WTC11 (cell line): ENCODE measurements around the gene ZMYND11. TPM values are rescaled to one million over a fixed set of nuclear protein-coding genes. Genes with fewer than 3 reads are reported as not detected.

Experiments used
- ATAC-seq: fragments of 200-7000 bp; cut with Tn5 transposase; 2 replicates; pipeline ENCODE4 v1.10.0; 2021; ENCODE audit warnings: mild to moderate bottlenecking, moderate library complexity
- CTCF ChIA-PET: fragments of 300-600 bp; sonication (Branson Sonifier 250); formaldehyde crosslinking; loops from one replicate; lab custom pipeline; 2021; ENCODE audit warnings: antibody characterized with exemption; lab: Charles Lee
- POLR2A ChIA-PET: fragments of 350-600 bp; sonication (Branson Sonifier 250); formaldehyde crosslinking; loops from one replicate; lab custom pipeline; 2021; ENCODE audit warnings: antibody characterized with exemption; lab: Charles Lee
- DNase-seq: peaks from one replicate; pipeline ENCODE4 v3.0.0; 2021; ENCODE audit warnings: low spot score
- H3K27ac Mint-ChIP-seq: 2 replicates; pipeline ENCODE4 v1.8.0; 2021; ENCODE audit warnings: mixed read lengths
- H3K27me3 Mint-ChIP-seq: 2 replicates; pipeline ENCODE4 v1.8.0; 2021; ENCODE audit warnings: low read depth, mild to moderate bottlenecking, moderate library complexity, mixed read lengths
- H3K36me3 Mint-ChIP-seq: 2 replicates; pipeline ENCODE4 v1.8.0; 2021; ENCODE audit warnings: mixed read lengths
- H3K4me1 Mint-ChIP-seq: 2 replicates; pipeline ENCODE4 v1.8.0; 2022; ENCODE audit warnings: mixed read lengths
- H3K4me3 Mint-ChIP-seq: 2 replicates; pipeline ENCODE4 v1.8.0; 2021; ENCODE audit warnings: mild to moderate bottlenecking, moderate library complexity, mixed read lengths
- H3K9me3 Mint-ChIP-seq: 2 replicates; pipeline ENCODE4 v1.8.0; 2021; ENCODE audit warnings: mixed read lengths
- CTCF ChIP-seq: fragments of 200-600 bp; IDR thresholded peaks from 2 replicates; pipeline ENCODE4 v1.8.0; 2022; ENCODE audit warnings: antibody characterized with exemption
- ELF4 ChIP-seq: sonication (generic); formaldehyde crosslinking; IDR thresholded peaks from 2 replicates; pipeline ENCODE4 v1.8.1; 2022; ENCODE audit warnings: low read depth, mild to moderate bottlenecking, moderate library complexity, missing genetic modification reagents
- GTF2I ChIP-seq: fragments of 250-450 bp; sonication (Bioruptor Pico); conservative IDR thresholded peaks from 2 replicates; pipeline ENCODE4 v1.4.0; 2021; ENCODE audit warnings: mild to moderate bottlenecking
- JAZF1 ChIP-seq: fragments of 250-450 bp; sonication (Bioruptor Pico); IDR thresholded peaks from 2 replicates; pipeline ENCODE4 v1.9.0; 2021; ENCODE audit warnings: moderate library complexity, mild to moderate bottlenecking, inconsistent platforms
- MAX ChIP-seq: sonication (generic); formaldehyde crosslinking; IDR thresholded peaks from 2 replicates; pipeline ENCODE4 v1.8.0; 2022; ENCODE audit warnings: mild to moderate bottlenecking, missing genetic modification reagents
- MXD4 ChIP-seq: fragments of 250-450 bp; sonication (Bioruptor Pico); IDR thresholded peaks from 2 replicates; pipeline ENCODE4 v1.8.0; 2021; ENCODE audit warnings: mild to moderate bottlenecking, moderate library complexity, borderline replicate concordance
- NFYB ChIP-seq: sonication (generic); formaldehyde crosslinking; conservative IDR thresholded peaks from 2 replicates; pipeline ENCODE4 v1.8.0; 2022; ENCODE audit warnings: low read depth, missing genetic modification reagents
- SMAD3 ChIP-seq: sonication (generic); formaldehyde crosslinking; IDR thresholded peaks from 2 replicates; pipeline ENCODE4 v1.8.0; 2022; ENCODE audit warnings: missing genetic modification reagents, mild to moderate bottlenecking, borderline replicate concordance
- TEAD1 ChIP-seq: sonication (generic); formaldehyde crosslinking; IDR thresholded peaks from 2 replicates; pipeline ENCODE4 v1.8.0; 2022; ENCODE audit warnings: mild to moderate bottlenecking, missing genetic modification reagents
- TEAD4 ChIP-seq: sonication (generic); formaldehyde crosslinking; IDR thresholded peaks from 2 replicates; pipeline ENCODE4 v1.8.0; 2022; ENCODE audit warnings: mild to moderate bottlenecking, missing genetic modification reagents
- total RNA-seq: library from RNA; stranded (reverse); gene quantifications from 3 replicates; pipeline ENCODE4 v1.2.3, GENCODE V29; 2021
- TF ChIP-seq, protein P1 (sequence below): sonication (generic); formaldehyde crosslinking; IDR thresholded peaks from 2 replicates; pipeline ENCODE4 v1.8.1; 2023; ENCODE audit warnings: mild to moderate bottlenecking, missing genetic modification reagents, moderate library complexity
- TF ChIP-seq, protein P2 (sequence below): sonication (generic); formaldehyde crosslinking; IDR thresholded peaks from 2 replicates; pipeline ENCODE4 v1.8.1; 2022; ENCODE audit warnings: mild to moderate bottlenecking, missing genetic modification reagents, moderate library complexity, borderline replicate concordance

Gene ZMYND11
- total RNA-seq, 1 experiment from 2014 or later, result 22.3 TPM

- ChIA-PET POLR2A (no interaction called here), CTCF (interaction anchor here (0.9 to 1.1 kb wide), 3 partner anchors 16 to 25 kb away, joined by 3 to 4 read pairs (median 3); no protein-coding TSS in a partner anchor)
- peak overlapping the region; percentile 51 for H3K27ac Mint-ChIP-seq
- no peak for DNase-seq
- no peak overlapping the region for H3K4me3 Mint-ChIP-seq
- ATAC-seq, result no peak
- H3K36me3 Mint-ChIP-seq, result no peaks in the 10 kb centered on the region
- H3K9me3 Mint-ChIP-seq, result no peaks in the 10 kb centered on the region
- no peaks in the 10 kb centered on the region; the same call in 1 of the 2 replicates for H3K27me3 Mint-ChIP-seq
- TF ChIP-seq GTF2I (CRISPR knock-in tag) (no peak), SMAD3 (CRISPR knock-in tag) (no peak), MXD4 (CRISPR knock-in tag) (no peak)
- TF ChIP-seq, protein P1, sequence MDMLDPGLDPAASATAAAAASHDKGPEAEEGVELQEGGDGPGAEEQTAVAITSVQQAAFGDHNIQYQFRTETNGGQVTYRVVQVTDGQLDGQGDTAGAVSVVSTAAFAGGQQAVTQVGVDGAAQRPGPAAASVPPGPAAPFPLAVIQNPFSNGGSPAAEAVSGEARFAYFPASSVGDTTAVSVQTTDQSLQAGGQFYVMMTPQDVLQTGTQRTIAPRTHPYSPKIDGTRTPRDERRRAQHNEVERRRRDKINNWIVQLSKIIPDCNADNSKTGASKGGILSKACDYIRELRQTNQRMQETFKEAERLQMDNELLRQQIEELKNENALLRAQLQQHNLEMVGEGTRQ (CRISPR knock-in tag), result no peak
- H3K4me1 Mint-ChIP-seq, result peaks cover 7% of the 10 kb centered on the region
Observed at GRCh38 chr10:287026-287709, 151.9 kb downstream of the ZMYND11 start.

DNA sequence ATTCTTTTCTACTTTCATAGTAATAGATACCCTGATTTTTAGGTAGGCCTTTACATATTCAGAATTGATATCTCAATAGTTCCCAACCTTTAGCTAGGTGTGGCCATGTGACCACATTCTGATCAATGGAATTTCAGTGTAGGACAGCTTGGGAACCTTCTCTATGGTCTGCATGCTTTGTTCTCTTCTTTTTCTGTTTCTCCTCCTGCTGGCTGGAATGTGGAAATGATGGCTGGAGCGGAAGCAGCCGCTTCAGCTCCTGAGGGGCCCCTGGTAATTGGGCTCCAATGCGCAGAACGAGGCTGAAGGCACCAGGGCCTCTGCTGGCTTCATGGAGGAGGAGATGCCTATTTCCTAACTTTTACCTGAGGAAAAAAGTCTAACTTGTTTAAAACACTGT is 152.6 kb downstream of the ZMYND11 start:
- ATAC-seq, result peak; percentile 81
- no peaks in the 10 kb centered on the region for H3K36me3 Mint-ChIP-seq
- ChIA-PET POLR2A (no interaction called here), CTCF (interaction anchor here (0.9 to 1.1 kb wide), 3 partner anchors 15 to 24 kb away, joined by 3 to 4 read pairs (median 3); no protein-coding TSS in a partner anchor)
- peak; percentile 49 for DNase-seq
- TF ChIP-seq GTF2I (CRISPR knock-in tag) (peak; percentile 61; the same call in 1 of the 2 replicates), TEAD4 (CRISPR knock-in tag) (peak; percentile 62; the same call in 1 of the 2 replicates), CTCF (peak; percentile 21; the same call in 1 of the 2 replicates), TEAD1 (CRISPR knock-in tag) (peak; percentile 93; the same call in 1 of the 2 replicates), NFYB (no peak), ELF4 (CRISPR knock-in tag) (no peak)
- TF ChIP-seq, protein P1 (CRISPR knock-in tag), result peak; percentile 25; the same call in 1 of the 2 replicates
- no peaks in the 10 kb centered on the region for H3K9me3 Mint-ChIP-seq
- H3K27me3 Mint-ChIP-seq, result no peaks in the 10 kb centered on the region; the same call in 1 of the 2 replicates
- no peak overlapping the region for H3K4me3 Mint-ChIP-seq
- peaks cover 7% of the 10 kb centered on the region for H3K4me1 Mint-ChIP-seq
- no peak overlapping the region for H3K27ac Mint-ChIP-seq

DNA sequence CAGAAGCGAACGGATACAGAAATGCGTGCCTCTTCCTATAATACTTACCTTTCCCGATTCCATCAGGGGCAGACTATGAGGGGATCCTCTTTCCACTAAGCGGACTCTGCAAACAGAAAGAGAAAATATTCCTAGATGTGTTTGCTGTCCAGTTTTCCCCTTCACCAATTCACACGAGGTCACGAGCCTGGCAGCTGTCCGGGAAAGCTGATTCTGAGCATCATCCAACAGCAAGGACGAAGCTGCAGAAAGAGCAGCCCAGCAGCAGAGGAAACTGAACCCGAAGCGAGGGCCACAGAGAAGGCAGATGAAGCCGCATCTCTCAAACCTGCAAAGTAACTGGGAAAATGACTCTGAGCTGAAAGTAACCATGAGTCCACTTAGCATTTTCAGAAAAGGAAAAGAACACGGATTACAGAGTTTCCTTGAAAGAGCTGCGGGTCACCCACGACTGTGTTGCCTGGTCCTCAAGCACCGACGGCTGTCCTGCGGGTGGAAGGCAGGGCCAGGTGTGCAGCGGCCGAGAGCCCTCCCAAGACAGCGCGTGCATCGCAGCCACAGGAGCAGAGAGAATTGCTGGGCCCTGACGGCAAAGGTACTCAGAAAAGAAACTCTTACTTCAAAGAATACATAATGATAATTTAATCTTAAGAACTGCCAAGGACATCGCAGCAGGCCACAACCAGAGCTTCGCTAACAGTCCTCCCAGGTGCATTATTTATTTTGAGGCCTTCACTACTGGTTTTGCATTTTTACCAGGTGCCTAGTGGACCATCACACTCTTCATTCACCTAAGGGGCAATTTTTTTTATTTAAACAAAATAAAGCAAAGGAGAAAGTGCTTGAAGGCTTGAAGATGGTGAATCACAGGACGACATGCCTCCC is 153.3 kb downstream of the ZMYND11 start:
- H3K4me3 Mint-ChIP-seq, result no peak overlapping the region
- H3K4me1 Mint-ChIP-seq, result no peaks in the 10 kb centered on the region
- DNase-seq (no peak), ATAC-seq (no peak)
- CTCF ChIA-PET, result interaction anchor here (0.9 to 1.1 kb wide), 3 partner anchors 14 to 23 kb away, joined by 3 to 4 read pairs (median 3); no protein-coding TSS in a partner anchor
- no peaks in the 10 kb centered on the region for H3K36me3 Mint-ChIP-seq
- no peaks in the 10 kb centered on the region; the same call in 1 of the 2 replicates for H3K27me3 Mint-ChIP-seq
- POLR2A ChIA-PET, result no interaction called here
- no peak overlapping the region for H3K27ac Mint-ChIP-seq
- TF ChIP-seq MAX (no peak), SMAD3 (CRISPR knock-in tag) (no peak), JAZF1 (CRISPR knock-in tag) (no peak), CTCF (no peak; the same call in 1 of the 2 replicates)
- TF ChIP-seq, protein P2, sequence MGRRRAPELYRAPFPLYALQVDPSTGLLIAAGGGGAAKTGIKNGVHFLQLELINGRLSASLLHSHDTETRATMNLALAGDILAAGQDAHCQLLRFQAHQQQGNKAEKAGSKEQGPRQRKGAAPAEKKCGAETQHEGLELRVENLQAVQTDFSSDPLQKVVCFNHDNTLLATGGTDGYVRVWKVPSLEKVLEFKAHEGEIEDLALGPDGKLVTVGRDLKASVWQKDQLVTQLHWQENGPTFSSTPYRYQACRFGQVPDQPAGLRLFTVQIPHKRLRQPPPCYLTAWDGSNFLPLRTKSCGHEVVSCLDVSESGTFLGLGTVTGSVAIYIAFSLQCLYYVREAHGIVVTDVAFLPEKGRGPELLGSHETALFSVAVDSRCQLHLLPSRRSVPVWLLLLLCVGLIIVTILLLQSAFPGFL (CRISPR knock-in tag), result no peak
- no peaks in the 10 kb centered on the region for H3K9me3 Mint-ChIP-seq
